Subcutaneous adipose tissue (tissue), 4 donors: Measurements from ENCODE around the gene PSAP. TPM values are rescaled to one million over a fixed set of nuclear protein-coding genes. Genes with fewer than 3 reads are reported as not detected.

Experiments
- total RNA-seq, 4 donors: library from RNA; depleted of rRNA; stranded (reverse); fragments of >200 nt; gene quantifications; one replicate each; pipeline ENCODE4 v1.1.0, GENCODE V29; 2016
- TF ChIP-seq, protein P1 (sequence below): fragments of 450-650 bp; IDR thresholded peaks from one replicate; pipeline ENCODE4 v1.5.1; 2016; ENCODE audit warnings: low read depth, mild to moderate bottlenecking, control low read depth, antibody characterized with exemption, moderate library complexity

Gene PSAP
- total RNA-seq, 4 donors from 2014 or later, result 851 to 2,903 (median 1,278) TPM

DNA sequence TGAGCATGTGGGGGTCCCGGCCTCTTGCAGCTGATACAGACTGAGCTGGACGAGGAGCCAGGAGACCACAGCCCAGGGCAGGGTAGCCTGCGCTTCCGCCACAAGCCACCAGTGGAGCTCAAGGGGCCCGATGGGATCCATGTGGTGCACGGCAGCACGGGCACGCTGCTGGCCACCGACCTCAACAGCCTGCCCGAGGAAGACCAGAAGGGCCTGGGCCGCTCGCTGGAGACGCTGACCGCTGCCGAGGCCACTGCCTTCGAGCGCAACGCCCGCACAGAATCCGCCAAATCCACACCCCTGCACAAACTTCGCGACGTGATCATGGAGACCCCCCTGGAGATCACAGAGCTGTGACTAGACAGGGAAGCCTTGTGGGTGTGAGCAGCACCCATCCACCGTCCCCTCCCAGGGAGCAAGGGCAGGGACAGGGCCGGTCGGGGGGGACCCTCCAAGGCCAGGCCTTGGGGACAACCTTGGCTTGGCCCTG, 36.1 kb downstream of the PSAP start:
- TF ChIP-seq, protein P1, sequence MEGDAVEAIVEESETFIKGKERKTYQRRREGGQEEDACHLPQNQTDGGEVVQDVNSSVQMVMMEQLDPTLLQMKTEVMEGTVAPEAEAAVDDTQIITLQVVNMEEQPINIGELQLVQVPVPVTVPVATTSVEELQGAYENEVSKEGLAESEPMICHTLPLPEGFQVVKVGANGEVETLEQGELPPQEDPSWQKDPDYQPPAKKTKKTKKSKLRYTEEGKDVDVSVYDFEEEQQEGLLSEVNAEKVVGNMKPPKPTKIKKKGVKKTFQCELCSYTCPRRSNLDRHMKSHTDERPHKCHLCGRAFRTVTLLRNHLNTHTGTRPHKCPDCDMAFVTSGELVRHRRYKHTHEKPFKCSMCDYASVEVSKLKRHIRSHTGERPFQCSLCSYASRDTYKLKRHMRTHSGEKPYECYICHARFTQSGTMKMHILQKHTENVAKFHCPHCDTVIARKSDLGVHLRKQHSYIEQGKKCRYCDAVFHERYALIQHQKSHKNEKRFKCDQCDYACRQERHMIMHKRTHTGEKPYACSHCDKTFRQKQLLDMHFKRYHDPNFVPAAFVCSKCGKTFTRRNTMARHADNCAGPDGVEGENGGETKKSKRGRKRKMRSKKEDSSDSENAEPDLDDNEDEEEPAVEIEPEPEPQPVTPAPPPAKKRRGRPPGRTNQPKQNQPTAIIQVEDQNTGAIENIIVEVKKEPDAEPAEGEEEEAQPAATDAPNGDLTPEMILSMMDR, result no peak

DNA sequence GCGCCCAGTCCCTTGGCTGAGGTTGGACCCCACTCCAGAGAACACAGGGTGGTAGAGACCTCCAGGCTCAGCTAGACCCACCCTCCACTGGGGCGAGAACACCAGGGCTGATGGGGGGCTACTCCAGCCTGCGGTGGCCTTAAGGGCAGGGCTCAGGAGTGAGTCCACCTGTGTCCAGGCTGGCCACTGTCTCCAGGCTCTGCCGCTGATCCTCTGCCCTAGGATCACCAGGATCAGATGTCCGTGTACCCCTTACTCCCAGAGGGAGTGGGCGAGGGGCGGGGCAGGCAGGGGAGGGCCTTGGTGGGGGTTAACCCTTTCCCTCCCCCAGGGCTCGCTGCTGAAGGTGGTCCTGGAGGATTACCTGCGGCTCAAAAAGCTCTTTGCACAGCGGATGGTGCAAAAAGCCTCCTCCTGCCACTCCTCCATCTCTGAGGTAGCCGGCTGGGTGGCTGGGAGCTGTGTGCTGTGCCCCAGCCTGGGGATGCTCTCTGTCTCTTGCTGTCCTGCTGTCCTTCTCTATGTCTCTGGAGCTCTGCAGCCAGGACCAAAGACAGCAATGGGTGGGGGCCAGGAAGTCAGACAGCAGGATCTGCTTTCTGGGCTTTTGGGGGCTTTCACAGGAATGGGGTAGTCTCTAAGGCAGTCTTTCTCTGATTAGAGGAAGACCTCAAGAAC, 38.0 kb downstream of the PSAP start:
- TF ChIP-seq, protein P1, result no peak

DNA sequence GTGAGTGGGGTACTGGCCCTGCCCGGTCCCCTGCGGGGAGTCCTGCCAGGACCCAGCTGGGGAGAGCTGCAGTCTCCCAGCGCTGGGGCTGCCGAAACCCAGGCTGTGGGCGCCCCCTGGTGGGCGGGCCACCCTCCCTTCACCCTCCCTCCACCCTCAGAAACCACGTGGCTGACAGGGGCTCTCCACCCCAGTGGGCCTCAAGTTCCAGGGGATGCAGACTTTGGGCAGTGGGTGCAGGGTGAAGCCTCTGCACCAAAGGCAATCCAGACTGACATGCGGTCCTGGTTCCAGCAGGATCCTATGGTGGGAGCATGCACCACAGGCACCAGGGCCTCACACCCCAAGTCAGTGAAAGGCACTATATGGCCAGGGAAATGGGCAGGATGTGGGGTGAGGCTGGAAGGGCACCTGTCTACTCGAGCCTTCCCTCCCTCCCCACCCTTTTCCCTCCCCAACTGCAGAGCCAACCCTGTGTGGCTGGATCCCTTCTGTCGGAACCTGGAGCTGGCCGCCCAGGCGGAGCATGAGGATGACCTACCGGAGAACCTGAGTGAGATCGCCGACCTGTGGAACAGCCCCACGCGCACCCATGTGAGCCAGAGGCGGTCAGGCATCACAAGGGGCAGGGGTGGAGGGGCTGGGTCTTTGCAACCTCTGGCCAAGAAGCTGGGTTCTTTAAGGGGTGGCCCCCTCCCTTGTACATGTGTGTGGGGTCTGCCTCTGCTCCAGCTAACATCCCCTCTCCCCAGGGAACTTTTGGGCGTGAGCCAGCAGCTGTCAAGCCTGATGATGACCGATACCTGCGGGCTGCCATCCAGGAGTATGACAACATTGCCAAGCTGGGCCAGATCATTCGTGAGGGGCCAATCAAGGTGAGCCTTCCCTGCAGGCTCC, 38.8 kb downstream of the PSAP start:
- TF ChIP-seq, protein P1, result no peak

DNA sequence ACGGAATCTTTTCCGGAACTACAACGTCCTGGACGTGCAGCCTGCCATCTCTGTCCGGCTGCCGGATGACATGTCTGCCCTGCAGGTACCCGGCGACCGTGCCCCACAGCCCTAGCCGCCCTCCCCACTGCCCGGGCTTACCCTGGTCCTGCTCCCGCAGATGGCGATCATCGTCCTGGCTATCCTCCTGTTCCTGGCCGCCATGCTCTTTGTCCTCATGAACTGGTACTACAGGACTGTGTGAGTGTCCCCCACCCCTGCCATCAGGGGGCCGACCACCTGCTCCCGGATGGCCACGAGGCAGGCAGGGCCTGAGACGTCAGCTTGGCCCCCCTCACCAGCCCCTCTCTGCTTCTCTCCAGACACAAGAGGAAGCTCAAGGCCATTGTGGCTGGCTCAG, 39.7 kb downstream of the PSAP start:
- TF ChIP-seq, protein P1, result no peak

DNA sequence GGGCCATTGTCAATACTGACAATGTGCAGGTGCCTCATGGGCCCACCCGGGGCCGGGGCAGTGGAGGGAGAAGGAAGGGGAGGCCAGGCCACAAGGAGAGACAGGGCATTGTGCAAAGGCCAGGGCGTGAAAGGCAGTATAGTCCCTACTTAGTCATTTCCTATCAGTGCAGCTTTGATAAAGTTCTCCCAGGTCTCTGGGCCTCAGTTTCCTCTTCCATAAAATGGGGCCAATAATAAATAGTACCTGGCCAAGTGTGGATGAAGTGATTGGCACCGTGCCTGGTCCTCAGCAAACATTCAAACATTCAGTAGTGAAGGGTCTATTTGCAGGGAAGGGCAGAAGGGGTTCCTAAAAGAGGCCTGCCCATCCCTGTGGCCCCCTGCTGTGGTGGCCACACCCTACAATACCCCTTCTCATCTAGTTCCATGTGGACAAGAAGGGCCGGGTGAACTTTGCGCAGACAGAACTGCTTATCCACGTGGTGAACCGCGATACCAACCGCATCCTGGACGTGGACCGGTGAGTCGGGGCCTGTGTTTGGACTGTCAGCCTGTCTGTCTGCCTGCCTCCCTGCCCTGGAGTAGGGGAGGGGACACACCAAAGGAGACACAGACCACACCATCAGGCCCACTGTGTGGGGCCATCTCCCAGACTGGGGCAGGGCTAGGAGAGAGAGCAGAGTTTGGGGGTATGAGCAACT, 40.9 kb downstream of the PSAP start:
- TF ChIP-seq, protein P1, result no peak

DNA sequence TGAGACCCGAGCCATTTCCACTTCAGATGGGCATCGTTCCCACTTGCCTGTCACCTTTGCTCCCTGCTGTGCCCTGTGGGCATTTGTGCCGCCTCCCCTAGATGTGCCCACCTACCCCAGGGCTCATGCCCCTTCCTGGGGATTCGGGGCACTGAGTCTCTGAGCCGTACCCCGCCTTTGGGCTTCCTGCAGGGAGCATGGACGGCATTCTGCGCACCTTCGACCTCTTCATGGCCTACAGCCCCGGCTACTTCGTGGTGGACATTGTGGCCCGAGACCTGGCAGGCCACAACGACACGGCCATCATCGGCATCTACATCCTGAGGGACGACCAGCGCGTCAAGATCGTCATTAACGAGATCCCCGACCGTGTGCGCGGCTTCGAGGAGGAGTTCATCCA, 41.4 kb downstream of the PSAP start:
- TF ChIP-seq, protein P1, result no peak
